ENCODE data around the gene RLN1. TPM values are rescaled to one million over a fixed set of nuclear protein-coding genes. Genes with fewer than 3 reads are reported as not detected.

RLN1 gene
- polyA plus RNA-seq, 1 donor (not counting 4 experiments of a cell fraction or from before 2014, with no cell fraction given) = 0.10 TPM

DNA sequence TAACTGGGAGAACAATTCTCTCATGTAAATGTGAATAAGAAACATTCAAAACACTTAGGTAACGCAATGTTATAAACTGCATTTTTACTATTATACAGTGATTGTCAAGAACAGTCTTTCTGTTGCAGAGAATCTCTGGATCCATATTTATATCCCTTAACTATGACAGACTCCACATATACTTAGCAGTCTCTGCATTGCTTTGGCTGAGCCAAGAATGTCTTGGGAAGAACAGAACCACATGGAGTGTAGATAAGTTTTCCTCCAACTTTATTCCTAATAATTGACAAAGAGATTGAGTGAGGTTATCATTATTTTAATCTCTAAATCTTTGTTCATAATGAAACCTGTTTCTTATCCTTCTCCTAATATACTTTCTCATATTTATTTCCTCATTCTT lies 15.6 kb upstream of the RLN1 start:
- H3K27ac ChIP-seq (ENCODE audit: control insufficient read depth, insufficient read depth, low read length) = no peak overlapping the region
- no peaks in the 10 kb centered on the region for H3K4me1 ChIP-seq (ENCODE audit: control insufficient read depth, extremely low read depth, insufficient read depth, low read length)
- DNase-seq (ENCODE audit: low read depth, low spot score) = no peak
- no peak for FAIRE-seq
- dilution Hi-C loops (cut with MboI; ENCODE audit: extremely low pct_ligation_motif_present, low sequenced_read_pairs) = no loop called here
- no peak overlapping the region for H2AFZ ChIP-seq (ENCODE audit: control insufficient read depth, low read length)
- H3K36me3 ChIP-seq (ENCODE audit: control insufficient read depth in 2 of 2, extremely low read depth in 1 of 2, insufficient read depth in 2 of 2, low read length in 2 of 2) = no peaks in the 10 kb centered on the region
- no peaks in the 10 kb centered on the region for H3K79me2 ChIP-seq (ENCODE audit: control insufficient read depth, insufficient read depth, low read length)
- no peak overlapping the region for H3K9ac ChIP-seq (ENCODE audit: control insufficient read depth, extremely low read depth, insufficient read depth, low read length)
- H4K20me1 ChIP-seq (ENCODE audit: control insufficient read depth, extremely low read depth, insufficient read depth, low read length) = no peaks in the 10 kb centered on the region
- TF ChIP-seq, protein P1, sequence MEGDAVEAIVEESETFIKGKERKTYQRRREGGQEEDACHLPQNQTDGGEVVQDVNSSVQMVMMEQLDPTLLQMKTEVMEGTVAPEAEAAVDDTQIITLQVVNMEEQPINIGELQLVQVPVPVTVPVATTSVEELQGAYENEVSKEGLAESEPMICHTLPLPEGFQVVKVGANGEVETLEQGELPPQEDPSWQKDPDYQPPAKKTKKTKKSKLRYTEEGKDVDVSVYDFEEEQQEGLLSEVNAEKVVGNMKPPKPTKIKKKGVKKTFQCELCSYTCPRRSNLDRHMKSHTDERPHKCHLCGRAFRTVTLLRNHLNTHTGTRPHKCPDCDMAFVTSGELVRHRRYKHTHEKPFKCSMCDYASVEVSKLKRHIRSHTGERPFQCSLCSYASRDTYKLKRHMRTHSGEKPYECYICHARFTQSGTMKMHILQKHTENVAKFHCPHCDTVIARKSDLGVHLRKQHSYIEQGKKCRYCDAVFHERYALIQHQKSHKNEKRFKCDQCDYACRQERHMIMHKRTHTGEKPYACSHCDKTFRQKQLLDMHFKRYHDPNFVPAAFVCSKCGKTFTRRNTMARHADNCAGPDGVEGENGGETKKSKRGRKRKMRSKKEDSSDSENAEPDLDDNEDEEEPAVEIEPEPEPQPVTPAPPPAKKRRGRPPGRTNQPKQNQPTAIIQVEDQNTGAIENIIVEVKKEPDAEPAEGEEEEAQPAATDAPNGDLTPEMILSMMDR (optimal IDR thresholded peaks at IDR 0.05 in 1 of 3, IDR thresholded peaks at IDR 0.05 in 1 of 3, conservative IDR thresholded peaks at IDR 0.05 in 1 of 3; ENCODE audit: extremely low read depth in 1 of 3, insufficient read depth in 2 of 3, low read length in 3 of 3) = no peak
- no peak for TF ChIP-seq EZH2 (IDR thresholded peaks at IDR 0.05; ENCODE audit: low read length)
- H3K4me3 ChIP-seq (ENCODE audit: control insufficient read depth in 2 of 3, extremely low read depth in 1 of 3, insufficient read depth in 2 of 3, low read depth in 1 of 3, low read length in 3 of 3) = no peak overlapping the region
- H3K9me3 ChIP-seq (ENCODE audit: control insufficient read depth, low read depth, low read length) = no peaks in the 10 kb centered on the region
- no peaks in the 10 kb centered on the region for H3K9me1 ChIP-seq (ENCODE audit: control insufficient read depth, extremely low read depth, insufficient read depth, low read length)
- no peak overlapping the region for H3K4me2 ChIP-seq (ENCODE audit: control insufficient read depth, extremely low read depth, insufficient read depth, low read depth, low read length)
- no peaks in the 10 kb centered on the region for H3K27me3 ChIP-seq (ENCODE audit: control insufficient read depth, extremely low read depth, insufficient read depth, low read length)

DNA sequence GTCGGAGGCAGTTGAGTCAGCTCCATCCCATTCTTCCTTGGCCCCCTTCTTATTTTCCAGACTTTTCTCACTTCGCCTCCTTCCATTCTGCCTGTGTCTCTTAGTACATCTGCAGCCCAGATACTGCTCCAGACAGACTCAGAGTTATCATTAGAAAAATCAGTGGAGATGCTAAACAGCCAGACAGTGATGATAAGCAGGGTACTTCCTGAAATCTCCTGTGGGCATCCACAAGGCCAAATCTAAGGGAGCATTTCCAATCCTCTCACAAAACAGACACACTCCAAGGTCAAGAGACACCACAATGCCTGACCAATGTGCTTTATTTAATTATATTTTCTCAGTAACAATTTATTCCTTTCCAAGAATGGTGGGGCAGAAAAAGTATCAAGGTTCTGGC lies 14.5 kb upstream of the RLN1 start:
- no peaks in the 10 kb centered on the region for H3K9me3 ChIP-seq (ENCODE audit: control insufficient read depth, low read depth, low read length)
- H3K9ac ChIP-seq (ENCODE audit: control insufficient read depth, extremely low read depth, insufficient read depth, low read length) = no peak overlapping the region
- H3K4me1 ChIP-seq (ENCODE audit: control insufficient read depth, extremely low read depth, insufficient read depth, low read length) = no peaks in the 10 kb centered on the region
- H3K79me2 ChIP-seq (ENCODE audit: control insufficient read depth, insufficient read depth, low read length) = no peaks in the 10 kb centered on the region
- no peak for FAIRE-seq
- no peaks in the 10 kb centered on the region for H3K36me3 ChIP-seq (ENCODE audit: control insufficient read depth in 2 of 2, extremely low read depth in 1 of 2, insufficient read depth in 2 of 2, low read length in 2 of 2)
- dilution Hi-C loops (cut with MboI; ENCODE audit: extremely low pct_ligation_motif_present, low sequenced_read_pairs) = no loop called here
- H2AFZ ChIP-seq (ENCODE audit: control insufficient read depth, low read length) = no peak overlapping the region
- H4K20me1 ChIP-seq (ENCODE audit: control insufficient read depth, extremely low read depth, insufficient read depth, low read length) = no peaks in the 10 kb centered on the region
- no peak for TF ChIP-seq EZH2 (IDR thresholded peaks at IDR 0.05; ENCODE audit: low read length)
- TF ChIP-seq, protein P1 (optimal IDR thresholded peaks at IDR 0.05 in 1 of 3, IDR thresholded peaks at IDR 0.05 in 1 of 3, conservative IDR thresholded peaks at IDR 0.05 in 1 of 3; ENCODE audit: extremely low read depth in 1 of 3, insufficient read depth in 2 of 3, low read length in 3 of 3) = no peak
- H3K4me2 ChIP-seq (ENCODE audit: control insufficient read depth, extremely low read depth, insufficient read depth, low read depth, low read length) = no peak overlapping the region
- no peak overlapping the region for H3K27ac ChIP-seq (ENCODE audit: control insufficient read depth, insufficient read depth, low read length)
- no peak for DNase-seq (ENCODE audit: low read depth, low spot score)
- no peak overlapping the region for H3K4me3 ChIP-seq (ENCODE audit: control insufficient read depth in 2 of 3, extremely low read depth in 1 of 3, insufficient read depth in 2 of 3, low read depth in 1 of 3, low read length in 3 of 3)
- no peaks in the 10 kb centered on the region for H3K27me3 ChIP-seq (ENCODE audit: control insufficient read depth, extremely low read depth, insufficient read depth, low read length)
- no peaks in the 10 kb centered on the region for H3K9me1 ChIP-seq (ENCODE audit: control insufficient read depth, extremely low read depth, insufficient read depth, low read length)

Measured in keratinocyte (primary cell).